ENCODE data around the gene ACER3. TPM values are rescaled to one million over a fixed set of nuclear protein-coding genes. Genes with fewer than 3 reads are reported as not detected.

The ACER3 gene
- total RNA-seq (2014; rRNA removed; shearing (Covaris generic)): 5.0 and 15.5 TPM in 2 replicates

DNA sequence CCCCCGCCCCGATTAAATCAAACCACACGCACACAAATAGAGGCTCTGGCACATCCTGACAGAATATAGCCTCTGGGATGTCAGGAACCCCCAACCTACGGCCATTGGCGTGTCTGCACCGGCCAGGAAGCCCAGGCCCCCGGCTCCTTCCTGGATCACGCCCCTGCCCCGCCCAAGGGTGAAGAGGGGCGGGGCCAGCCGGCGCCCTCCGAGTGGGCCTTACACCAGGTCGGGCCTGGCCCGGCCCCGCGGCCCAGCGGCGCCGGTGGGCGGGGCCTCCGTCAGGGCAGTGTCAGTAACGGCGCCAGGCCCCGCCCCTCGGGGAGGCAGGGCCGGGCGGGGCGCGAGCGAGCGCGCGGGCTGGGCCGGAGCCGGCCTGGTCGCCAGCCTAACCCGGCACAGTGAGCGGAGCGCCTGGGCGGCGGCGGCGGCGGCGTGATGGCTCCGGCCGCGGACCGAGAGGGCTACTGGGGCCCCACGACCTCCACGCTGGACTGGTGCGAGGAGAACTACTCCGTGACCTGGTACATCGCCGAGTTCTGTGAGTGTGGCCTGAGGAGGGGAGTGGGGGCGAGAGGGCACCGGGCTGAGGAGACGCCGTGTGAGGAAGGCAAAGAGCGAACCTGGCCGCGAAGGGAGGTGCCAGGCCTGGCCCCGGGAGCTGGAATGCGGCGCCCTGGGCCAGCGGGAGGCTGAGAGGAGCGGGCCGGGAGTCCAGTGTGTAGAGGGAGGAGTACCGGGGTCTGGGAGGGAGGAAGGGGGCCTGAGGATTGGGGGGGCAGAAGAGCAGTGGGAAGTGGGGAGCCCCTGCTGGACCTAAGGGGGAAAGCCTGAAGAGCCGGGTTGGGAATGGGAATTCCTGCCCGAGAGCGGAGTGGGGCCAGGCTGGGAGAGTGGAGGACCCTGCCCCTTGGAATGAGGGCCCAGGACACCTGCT lies at the start of gene ACER3:
TSS of gene ACER3 (plus strand) at position 380 of the 937 bp plus-strand sequence. CDS start at position 439, 59 bp downstream.

DNA sequence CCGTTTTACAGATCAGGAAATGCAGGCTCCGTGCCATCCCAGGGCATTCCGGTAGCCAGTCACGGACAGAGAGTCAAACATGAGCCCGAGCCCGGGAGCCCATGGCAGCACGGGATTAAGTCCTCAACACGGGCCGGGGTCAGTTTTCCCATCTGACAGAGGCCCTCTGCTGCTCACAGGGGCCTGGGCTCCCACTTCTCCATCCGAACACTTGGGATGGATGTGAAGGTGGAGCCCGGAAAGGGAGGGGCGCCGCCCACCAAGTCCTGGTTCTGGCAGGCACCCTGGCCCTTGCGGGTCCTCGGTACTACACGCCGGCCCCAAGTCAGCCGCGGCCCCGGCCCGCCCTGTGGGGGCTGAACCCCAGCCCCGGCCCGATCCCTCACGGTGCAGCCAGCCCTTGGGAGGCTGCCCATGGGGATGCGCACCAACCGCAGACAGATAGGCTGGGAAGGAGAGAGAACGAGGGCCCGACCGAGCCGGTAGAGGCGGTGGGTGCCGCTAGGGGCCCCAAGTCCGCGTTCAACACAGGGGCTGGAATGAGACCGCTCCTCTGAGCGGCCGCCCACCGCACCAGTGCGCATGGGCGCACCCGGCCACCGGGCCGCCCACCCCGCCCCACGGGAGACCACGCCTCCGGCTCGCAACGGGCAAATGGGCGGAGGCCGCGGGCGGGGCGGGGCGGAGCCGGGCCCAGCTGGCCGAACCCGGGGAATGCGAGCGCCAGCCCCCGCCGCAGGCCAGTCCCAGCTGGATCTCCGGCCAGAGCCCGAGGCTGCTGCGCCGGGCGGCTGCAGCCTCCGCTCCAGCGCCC lies 205.7 kb downstream of the ACER3 start, which contains the start of gene CAPN5:
TSS of gene CAPN5 (plus strand) at position 743 of the 814 bp plus-strand sequence. CDS start 17,916 bp downstream, outside the sequence.

Other genes starting within 250 kb of the ACER3 start
- gene LRRC32, start 190.2 kb upstream of the ACER3 start, total RNA-seq (2014; rRNA removed; shearing (Covaris generic)): not detected in 2 replicates
- 16.9 and 20.6 TPM in 2 replicates for gene TSKU, start 77.6 kb upstream of the ACER3 start, total RNA-seq (2014; rRNA removed; shearing (Covaris generic))
- not detected in 2 replicates for gene B3GNT6, start 173.5 kb downstream of the ACER3 start, total RNA-seq (2014; rRNA removed; shearing (Covaris generic))
- 8.6 and 13.3 TPM in 2 replicates for gene CAPN5, start 206.1 kb downstream of the ACER3 start, total RNA-seq (2014; rRNA removed; shearing (Covaris generic))
- not detected in 2 replicates for gene OMP, start 241.9 kb downstream of the ACER3 start, total RNA-seq (2014; rRNA removed; shearing (Covaris generic))